ENCODE data around the gene PYCR2.
"Not testable (repeated sequence)": the region's sequence is repeated elsewhere in the genome, so short reads cannot be mapped to it uniquely, and the experiment has no call there.

PYCR2 gene

GRCh38 chr1:225890346-225891228 is 33.5 kb downstream of the PYCR2 start:
- DNase-seq (ENCODE audit: low spot score) = no peak

- DNase-seq (ENCODE audit: low spot score) = no peak
Measured at GRCh38 chr1:225889743-225890142, 34.3 kb downstream of the PYCR2 start.

- DNase-seq (ENCODE audit: low spot score) = no peak
Measured at GRCh38 chr1:225888898-225889601, 35.0 kb downstream of the PYCR2 start, which contains the start of gene LEFTY1. TSS of gene LEFTY1 (minus strand) at chr1:225889146. CDS start at chr1:225889066, 80 bp downstream.

GRCh38 chr1:225888289-225888897 is 35.7 kb downstream of the PYCR2 start:
- DNase-seq (ENCODE audit: low spot score) = no peak

- not testable (repeated sequence) for DNase-seq (ENCODE audit: low spot score)
Measured at GRCh38 chr1:225887554-225888288, 36.3 kb downstream of the PYCR2 start.

- DNase-seq (ENCODE audit: low spot score) = no peak
Measured at GRCh38 chr1:225887030-225887314, 37.1 kb downstream of the PYCR2 start.

- DNase-seq (ENCODE audit: low spot score) = no peak
Measured at GRCh38 chr1:225886159-225887029, 37.7 kb downstream of the PYCR2 start.

GRCh38 chr1:225885336-225885735 is 38.7 kb downstream of the PYCR2 start:
- no peak for DNase-seq (ENCODE audit: low spot score)

GRCh38 chr1:225883616-225884265 is 40.3 kb downstream of the PYCR2 start:
- DNase-seq (ENCODE audit: low spot score) = no peak

- peak; percentile 18 for DNase-seq (ENCODE audit: low spot score)
Measured at GRCh38 chr1:225882694-225883615, 41.1 kb downstream of the PYCR2 start.

- DNase-seq (ENCODE audit: low spot score) = peak; percentile 80
Measured at GRCh38 chr1:225881959-225882693, 41.9 kb downstream of the PYCR2 start, which contains the start of gene TMEM63A. TSS of gene TMEM63A (minus strand) at chr1:225882380. CDS start at chr1:225877580, 4,800 bp downstream.

- peak; percentile 20 for DNase-seq (ENCODE audit: low spot score)
Measured at GRCh38 chr1:225881081-225881958, 42.7 kb downstream of the PYCR2 start.

- DNase-seq (ENCODE audit: low spot score) = peak; percentile 12
Measured at GRCh38 chr1:225880636-225881035, 43.4 kb downstream of the PYCR2 start.

- no peak for DNase-seq (ENCODE audit: low spot score)
Measured at GRCh38 chr1:225880222-225880588, 43.8 kb downstream of the PYCR2 start.

GRCh38 chr1:225879521-225880221 is 44.4 kb downstream of the PYCR2 start:
- DNase-seq (ENCODE audit: low spot score) = peak; percentile 17

- no peak for DNase-seq (ENCODE audit: low spot score)
Measured at GRCh38 chr1:225878282-225878681, 45.8 kb downstream of the PYCR2 start.

- peak; percentile 48 for DNase-seq (ENCODE audit: low spot score)
Measured at GRCh38 chr1:225877580-225877979, 46.5 kb downstream of the PYCR2 start.
